Measurements from ENCODE around the gene TMEM147.

Gene TMEM147

DNA sequence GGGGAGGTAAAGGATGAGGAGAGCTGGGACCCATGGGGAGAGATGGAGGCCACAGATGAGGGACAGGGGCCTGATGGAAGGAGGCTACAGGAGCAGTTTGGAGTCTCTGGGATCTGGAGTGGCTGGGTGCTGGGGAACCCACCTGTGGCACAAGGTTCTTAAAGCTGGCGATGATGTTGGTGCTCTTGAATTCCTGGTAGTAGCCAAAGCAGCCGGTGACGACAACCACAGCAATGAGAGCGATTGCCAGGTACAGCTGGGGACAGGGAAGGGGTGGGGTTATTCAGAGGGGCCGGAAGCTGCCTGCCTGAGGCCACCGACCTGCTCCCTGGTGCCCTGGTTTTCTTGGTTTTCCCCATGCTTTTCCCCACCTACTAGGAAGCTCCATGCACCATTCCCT lies 15.3 kb downstream of the TMEM147 start:
- no peak for TF ChIP-seq Cebpa-rat (IDR thresholded peaks at IDR 0.05)
- Histone ChIP-seq H3K9ac (no peak overlapping the region), H3K4me3 (no peak overlapping the region), H3K4me2 (no peak overlapping the region), H3K4me1 (peaks cover 23% of the 10 kb centered on the region), H3K27ac (no peak overlapping the region), H3K36me3 (no peaks in the 10 kb centered on the region), H3K27me3 (no peaks in the 10 kb centered on the region), H4K20me1 (no peaks in the 10 kb centered on the region), H3K9me3 (no peaks in the 10 kb centered on the region)

DNA sequence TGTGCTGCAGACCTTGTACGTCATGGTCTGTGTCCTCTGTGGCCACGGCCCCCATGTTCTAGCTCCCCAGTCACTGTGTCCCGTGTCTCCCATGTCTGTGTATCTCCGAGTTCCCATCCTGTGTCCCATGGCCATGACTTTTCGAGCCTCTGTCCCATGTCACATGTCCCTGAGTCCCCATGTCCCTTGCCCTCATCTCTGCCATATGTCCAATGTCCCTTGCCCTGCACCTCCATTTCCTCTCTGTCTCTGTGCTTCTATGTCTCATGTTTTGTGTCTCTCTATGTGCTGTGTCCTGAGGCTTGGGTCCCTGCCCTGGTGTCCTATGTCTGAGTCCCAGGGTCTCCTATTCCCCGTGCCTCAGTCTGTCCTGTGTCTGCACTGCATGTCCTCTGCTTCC lies 16.0 kb downstream of the TMEM147 start:
- no peak overlapping the region for H3K4me3 ChIP-seq

DNA sequence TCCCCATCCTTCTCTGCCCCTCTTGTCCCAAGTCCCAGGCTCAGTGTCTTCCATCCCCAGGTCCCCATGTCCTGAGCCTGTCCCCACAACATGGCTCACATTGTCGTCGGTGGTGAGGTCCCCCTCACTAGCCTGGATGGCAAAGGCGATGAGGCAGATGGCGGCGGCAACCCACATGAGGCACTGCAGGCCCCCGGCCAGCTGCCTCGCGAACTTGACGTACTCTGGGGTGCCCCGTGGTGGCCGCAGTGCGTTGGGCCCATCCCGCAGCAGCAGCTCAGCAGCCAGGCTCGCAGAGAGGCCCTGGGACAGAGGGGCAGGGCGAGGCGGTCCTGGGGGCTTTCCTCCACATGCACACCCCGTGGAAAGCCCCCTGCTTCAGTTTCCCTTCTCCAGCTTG lies 16.9 kb downstream of the TMEM147 start:
- Histone ChIP-seq H3K36me3 (no peaks in the 10 kb centered on the region), H3K4me3 (no peak overlapping the region), H3K27ac (no peak overlapping the region), H3K4me1 (peaks cover 18% of the 10 kb centered on the region), H4K20me1 (no peaks in the 10 kb centered on the region), H3K9ac (no peak overlapping the region), H3K9me3 (no peaks in the 10 kb centered on the region), H3K27me3 (no peaks in the 10 kb centered on the region), H3K4me2 (no peak overlapping the region)
- TF ChIP-seq Cebpa-rat (IDR thresholded peaks at IDR 0.05), result no peak

More for the DNA sequence above, 16.0 kb downstream of the TMEM147 start:
- H3K27me3 ChIP-seq, result no peaks in the 10 kb centered on the region
- no peak overlapping the region for H3K27ac ChIP-seq
- H3K9me3 ChIP-seq, result no peaks in the 10 kb centered on the region
- no peak overlapping the region for H3K9ac ChIP-seq
- no peaks in the 10 kb centered on the region for H3K36me3 ChIP-seq
- no peak overlapping the region for H3K4me2 ChIP-seq
- peaks cover 18% of the 10 kb centered on the region for H3K4me1 ChIP-seq
- no peaks in the 10 kb centered on the region for H4K20me1 ChIP-seq
- TF ChIP-seq Cebpa-rat (IDR thresholded peaks at IDR 0.05), result no peak

DNA sequence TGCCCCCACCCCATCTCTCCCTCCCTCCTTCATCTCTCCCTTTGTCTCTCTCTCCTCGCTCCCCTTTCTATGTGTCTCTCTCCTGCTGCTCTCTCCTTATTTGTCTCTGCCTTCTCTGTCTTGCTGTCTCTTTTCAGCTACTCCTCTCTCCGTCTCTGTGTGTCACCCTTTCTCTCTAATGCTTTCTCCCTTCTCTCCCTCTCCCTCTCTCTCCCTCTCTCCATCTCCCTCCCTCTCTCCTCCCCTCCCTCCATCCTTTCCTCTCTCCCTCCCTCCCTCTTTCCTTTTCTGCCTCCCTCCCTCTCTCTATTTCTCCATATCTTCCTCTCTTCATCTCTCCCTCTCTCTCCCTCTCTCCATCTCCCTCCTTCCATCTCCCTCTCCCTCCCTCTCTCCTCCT lies 17.4 kb downstream of the TMEM147 start:
- Histone ChIP-seq H3K27me3 (no peaks in the 10 kb centered on the region), H3K9me3 (no peaks in the 10 kb centered on the region), H3K4me2 (no peak overlapping the region), H3K36me3 (no peaks in the 10 kb centered on the region), H4K20me1 (no peaks in the 10 kb centered on the region), H3K4me1 (peaks cover 18% of the 10 kb centered on the region), H3K4me3 (no peak overlapping the region), H3K9ac (no peak overlapping the region), H3K27ac (no peak overlapping the region)
- no peak for TF ChIP-seq Cebpa-rat (IDR thresholded peaks at IDR 0.05)

DNA sequence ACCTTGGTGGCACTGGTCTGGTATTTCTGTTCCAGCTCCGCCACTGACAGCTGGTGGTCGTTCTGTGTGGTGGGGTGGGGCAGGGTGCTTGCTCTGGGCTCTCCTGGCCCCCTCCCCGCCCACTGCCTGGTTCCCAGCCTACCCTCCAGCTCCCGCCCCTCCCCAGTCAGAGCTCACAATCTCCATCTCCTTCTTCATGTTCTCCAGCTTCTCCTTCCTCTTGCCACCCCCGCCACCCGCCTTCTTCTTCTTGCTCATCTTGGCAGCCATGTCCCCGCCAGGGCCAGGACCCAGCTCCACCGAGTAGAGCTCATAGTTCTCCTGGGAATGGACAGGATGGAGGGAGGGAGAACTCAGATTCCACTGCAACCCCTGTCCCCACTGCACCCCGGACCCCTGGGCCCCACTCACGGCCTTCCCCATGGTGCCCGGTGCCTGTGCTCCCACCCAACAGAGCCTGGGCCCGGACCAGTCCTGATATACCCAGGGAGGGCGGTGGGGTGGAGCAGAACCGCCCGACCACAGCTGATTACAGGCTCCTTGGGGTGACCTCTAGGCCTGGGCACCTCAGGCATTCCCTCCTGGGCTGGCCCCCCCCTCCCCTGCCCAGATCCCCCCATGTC lies 17.9 kb downstream of the TMEM147 start, which contains the start of gene ATP4A:
Gene ATP4A (minus strand): TSS at position 452 of the 623 bp plus-strand sequence. CDS start 29 bp downstream, at position 423.
- Histone ChIP-seq H4K20me1 (no peaks in the 10 kb centered on the region), H3K4me1 (peaks cover 14% of the 10 kb centered on the region), H3K36me3 (no peaks in the 10 kb centered on the region), H3K4me3 (no peak within 1 kb of the TSS), H3K4me2 (no peak within 1 kb of the TSS), H3K27ac (no peak within 1 kb of the TSS), H3K9me3 (no peaks in the 10 kb centered on the region), H3K9ac (no peak within 1 kb of the TSS), H3K27me3 (no peaks in the 10 kb centered on the region)
- no peak for TF ChIP-seq Cebpa-rat (IDR thresholded peaks at IDR 0.05)

DNA sequence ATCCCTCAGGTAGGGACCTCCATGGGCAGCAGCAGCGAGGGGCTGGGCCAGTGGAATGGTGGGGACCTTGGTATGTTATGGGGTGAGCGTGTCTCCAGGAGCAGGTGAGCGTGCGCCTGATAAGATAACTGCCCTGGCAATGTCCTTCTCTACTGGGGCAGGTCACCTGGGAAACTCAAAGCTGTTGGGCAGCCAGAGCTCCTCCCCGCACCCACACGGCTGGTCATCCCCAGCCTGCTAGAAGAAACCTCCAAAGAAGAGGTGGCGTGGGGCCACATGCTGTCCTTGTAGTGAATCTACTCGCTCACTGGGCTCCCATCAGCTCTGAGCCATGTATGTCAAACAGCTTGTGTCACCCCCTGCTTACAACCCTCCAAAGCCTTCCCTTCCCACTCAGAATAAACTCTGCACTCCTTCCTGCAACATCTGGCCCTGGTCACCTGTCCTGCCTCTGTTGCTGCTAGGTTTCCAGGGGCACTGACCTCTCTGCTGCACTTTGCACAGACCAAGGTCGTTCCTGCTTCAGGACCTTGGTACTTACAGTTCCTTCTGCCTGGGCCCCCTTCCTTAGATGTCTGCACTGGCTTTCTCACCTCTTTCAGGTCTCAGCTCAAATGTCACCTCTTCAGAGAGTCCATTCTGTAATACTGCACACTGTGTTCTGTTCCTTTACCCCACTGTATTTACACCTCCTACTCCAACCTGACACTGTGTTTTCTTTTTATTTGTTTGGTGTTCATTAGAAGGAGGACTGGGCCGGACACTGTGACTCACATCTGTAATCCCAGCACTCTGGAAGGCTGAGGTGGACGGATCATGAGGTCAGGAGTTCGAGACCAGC lies 19.8 kb downstream of the TMEM147 start:
- H3K27me3 ChIP-seq, result no peaks in the 10 kb centered on the region
- H3K27ac ChIP-seq, result no peak overlapping the region
- no peak for TF ChIP-seq Cebpa-rat (IDR thresholded peaks at IDR 0.05)
- no peaks in the 10 kb centered on the region for H3K9me3 ChIP-seq
- H3K4me1 ChIP-seq, result no peaks in the 10 kb centered on the region
- H4K20me1 ChIP-seq, result no peaks in the 10 kb centered on the region
- no peaks in the 10 kb centered on the region for H3K36me3 ChIP-seq
- no peak overlapping the region for H3K4me3 ChIP-seq
- H3K4me2 ChIP-seq, result no peak overlapping the region
- no peak overlapping the region for H3K9ac ChIP-seq

DNA sequence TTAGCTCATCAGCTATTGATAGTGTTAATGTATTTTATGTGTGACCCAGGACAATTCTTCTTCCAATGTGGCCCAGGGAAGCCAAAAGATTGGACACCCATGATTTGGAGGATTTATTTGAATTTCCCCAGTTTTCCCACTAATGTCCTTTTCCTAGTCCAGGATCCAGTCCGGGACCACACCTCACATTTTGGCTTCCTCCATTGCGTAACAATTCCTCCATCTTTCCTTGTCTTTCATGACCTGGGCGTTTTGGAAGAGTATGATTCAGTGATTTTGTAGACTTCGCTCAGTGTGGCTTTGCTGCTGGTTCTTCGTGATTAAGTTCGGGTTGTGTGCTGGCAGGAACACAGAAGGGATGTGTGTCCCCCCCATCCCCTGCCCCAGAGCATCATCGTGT lies 21.3 kb downstream of the TMEM147 start:
- Histone ChIP-seq H3K36me3 (no peaks in the 10 kb centered on the region), H3K27ac (no peak overlapping the region), H3K4me3 (no peak overlapping the region), H3K4me1 (no peaks in the 10 kb centered on the region), H3K9me3 (no peaks in the 10 kb centered on the region), H3K9ac (no peak overlapping the region), H3K4me2 (no peak overlapping the region), H4K20me1 (no peaks in the 10 kb centered on the region), H3K27me3 (no peaks in the 10 kb centered on the region)
- peak; percentile 67 for TF ChIP-seq Cebpa-rat (IDR thresholded peaks at IDR 0.05)

DNA sequence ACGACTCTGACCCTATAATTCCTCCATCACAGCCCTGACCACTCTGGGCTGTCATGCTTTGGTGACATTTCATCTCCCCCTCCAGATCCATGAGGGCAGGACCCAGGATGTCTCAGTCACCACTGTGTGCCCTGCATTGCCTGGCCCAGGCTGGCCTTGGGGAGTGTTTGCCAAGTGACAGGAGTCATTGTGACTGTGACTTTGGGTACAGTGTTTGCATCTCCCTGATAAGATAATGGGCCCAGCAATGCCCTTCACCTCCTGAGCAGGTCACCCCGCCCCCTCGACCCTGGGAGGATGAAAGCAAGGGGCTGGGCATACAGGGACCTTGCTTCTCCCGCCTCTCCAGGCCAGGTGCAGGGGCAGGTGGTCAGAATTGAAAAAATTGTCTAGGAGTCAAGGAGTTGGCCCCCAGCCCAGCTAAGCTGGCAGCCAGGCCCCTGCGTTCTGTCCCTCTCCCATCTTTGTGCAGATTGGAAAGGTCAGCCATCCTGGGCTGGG lies 23.9 kb downstream of the TMEM147 start:
- no peak for TF ChIP-seq Cebpa-rat (IDR thresholded peaks at IDR 0.05)
- no peak overlapping the region for H3K27ac ChIP-seq

DNA sequence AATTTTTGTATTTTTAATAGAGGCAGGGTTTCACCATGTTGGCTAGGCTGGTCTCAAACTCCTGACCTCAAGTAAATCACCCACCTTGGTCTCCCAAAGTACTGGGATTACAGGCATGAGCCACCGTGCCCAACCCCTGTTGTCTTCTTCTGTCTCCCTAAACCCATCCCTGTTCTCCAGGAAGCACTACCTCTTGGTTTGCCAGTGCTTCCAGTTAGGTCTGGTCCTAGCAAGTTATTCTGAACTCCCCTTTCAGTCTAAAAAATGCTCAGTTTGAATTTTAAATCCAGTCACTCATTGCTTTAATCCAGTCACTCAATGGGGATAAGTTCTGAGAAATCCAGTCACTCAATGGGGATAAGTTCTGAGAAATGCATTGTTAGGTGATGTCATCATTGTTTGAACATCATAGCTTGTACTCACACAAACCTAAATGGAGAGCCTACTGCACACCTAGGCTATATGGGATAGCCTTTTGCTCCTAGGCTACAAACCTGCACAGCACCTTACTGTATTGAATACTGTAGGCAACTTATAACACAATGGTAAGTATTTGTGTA lies 26.1 kb downstream of the TMEM147 start:
- no peak overlapping the region for H3K4me3 ChIP-seq
- no peak overlapping the region for H3K4me2 ChIP-seq
- no peaks in the 10 kb centered on the region for H3K4me1 ChIP-seq
- H3K27me3 ChIP-seq, result no peaks in the 10 kb centered on the region
- H3K9me3 ChIP-seq, result peaks cover 17% of the 10 kb centered on the region
- H3K36me3 ChIP-seq, result no peaks in the 10 kb centered on the region
- H4K20me1 ChIP-seq, result no peaks in the 10 kb centered on the region
- no peak for TF ChIP-seq Cebpa-rat (IDR thresholded peaks at IDR 0.05)
- H3K27ac ChIP-seq, result no peak overlapping the region
- no peak overlapping the region for H3K9ac ChIP-seq

More for the DNA sequence above, 23.9 kb downstream of the TMEM147 start:
- Histone ChIP-seq H3K9ac (no peak overlapping the region), H3K4me3 (no peak overlapping the region), H3K9me3 (no peaks in the 10 kb centered on the region), H3K4me1 (no peaks in the 10 kb centered on the region), H3K27me3 (no peaks in the 10 kb centered on the region), H3K36me3 (no peaks in the 10 kb centered on the region), H3K4me2 (no peak overlapping the region), H4K20me1 (no peaks in the 10 kb centered on the region)

DNA sequence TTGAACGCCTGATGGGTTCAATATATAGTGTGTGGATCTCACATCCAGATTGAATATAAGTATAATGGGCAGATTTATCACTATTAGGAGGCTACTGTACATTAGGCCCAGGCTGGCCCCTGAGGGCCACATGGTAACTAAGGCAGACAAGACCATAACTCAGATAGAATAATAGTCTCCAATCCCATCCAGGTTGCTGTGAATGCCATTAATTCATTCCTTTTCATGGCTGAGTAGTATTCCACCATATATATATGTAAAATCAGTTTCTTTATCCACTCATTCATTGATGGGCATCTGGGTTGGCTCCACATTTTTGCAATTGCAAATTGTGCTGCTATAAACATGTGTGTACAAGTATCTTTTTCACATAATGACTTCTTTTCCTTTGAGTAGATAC lies 32.5 kb downstream of the TMEM147 start:
- H3K36me3 ChIP-seq, result no peaks in the 10 kb centered on the region
- no peak overlapping the region for H3K4me3 ChIP-seq
- TF ChIP-seq Cebpa-rat (IDR thresholded peaks at IDR 0.05), result no peak
- no peaks in the 10 kb centered on the region for H3K27me3 ChIP-seq
- no peaks in the 10 kb centered on the region for H4K20me1 ChIP-seq
- no peak overlapping the region for H3K4me2 ChIP-seq
- 0 out of 2 replicates have a peak, but pooled peaks cover 4% of the 10 kb centered on the region for H3K4me1 ChIP-seq
- no peak overlapping the region for H3K9ac ChIP-seq
- H3K27ac ChIP-seq, result no peak overlapping the region
- peaks cover 31% of the 10 kb centered on the region for H3K9me3 ChIP-seq

Data from BLaER1 (cell line).